HFFc6 (cell line): Measurements from ENCODE around the gene ADAP1. TPM values are rescaled to one million over a fixed set of nuclear protein-coding genes. Genes with fewer than 3 reads are reported as not detected.
A peak's percentile ranks its signal among the peaks of the same experiment; 100 is the strongest.

ENCODE experiments used
- DNase-seq: peaks from one replicate; pipeline ENCODE4 v3.0.0-alpha.2; 2018
- H3K27ac Mint-ChIP-seq: 2 replicates; pipeline ENCODE4 v1.8.0; 2020; ENCODE audit warnings: mild to moderate bottlenecking, mixed read lengths
- H3K27me3 Mint-ChIP-seq: 2 replicates; pipeline ENCODE4 v1.8.0; 2021; ENCODE audit warnings: mild to moderate bottlenecking, moderate library complexity, mixed read lengths; ENCODE audit not compliant: insufficient read depth
- H3K36me3 Mint-ChIP-seq: 2 replicates; pipeline ENCODE4 v1.8.0; 2021; ENCODE audit warnings: low read depth, mixed read lengths
- H3K4me1 Mint-ChIP-seq: 2 replicates; pipeline ENCODE4 v1.8.0; 2020; ENCODE audit warnings: low read depth, mixed read lengths
- H3K4me3 Mint-ChIP-seq: 2 replicates; pipeline ENCODE4 v1.8.0; 2020; ENCODE audit warnings: mild to moderate bottlenecking, moderate library complexity, mixed read lengths
- H3K9me3 Mint-ChIP-seq: 2 replicates; pipeline ENCODE4 v1.8.0; 2020; ENCODE audit warnings: mild to moderate bottlenecking, mixed read lengths
- CTCF ChIP-seq: fragments of 200-600 bp; sonication (generic); IDR thresholded peaks from 2 replicates; pipeline ENCODE4 v1.5.0; 2021; ENCODE audit warnings: antibody characterized with exemption, mild to moderate bottlenecking
- total RNA-seq, 6 experiments: library from RNA; stranded (reverse); fragmentation: NEBNext Ultra II Directional; extraction: Animal tissue kit (Norgen Biotek cat#: 25700); gene quantifications; 2 replicates in 1 of 6; 3 replicates in 5 of 6; pipeline ENCODE4 v1.2.3, GENCODE V29; 2021

Gene ADAP1
- total RNA-seq, 6 experiments from 2014 or later, result 0.64 to 1.1 (median 0.90) TPM

DNA sequence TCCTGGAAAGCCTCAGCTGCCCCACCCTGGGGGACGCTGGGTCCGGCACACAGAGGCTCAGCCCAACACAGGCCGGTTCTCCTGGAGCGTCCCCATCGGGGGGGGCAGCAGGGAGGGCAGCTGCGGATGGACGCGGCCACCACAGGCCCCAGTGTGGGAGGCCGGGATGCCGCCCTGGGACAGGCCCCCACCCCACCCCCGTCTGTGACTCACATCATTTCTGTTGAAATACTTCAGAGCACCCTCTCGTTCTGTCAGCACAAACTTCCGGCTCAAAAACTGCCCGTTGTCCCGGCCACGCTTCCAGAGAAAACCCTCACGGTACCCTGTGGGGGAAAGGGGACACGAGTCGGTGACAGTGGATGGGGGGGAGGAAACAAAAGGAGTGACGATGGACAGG lies 49.6 kb downstream of the ADAP1 start:
- no peaks in the 10 kb centered on the region for H3K36me3 Mint-ChIP-seq
- TF ChIP-seq CTCF, result no peak
- H3K9me3 Mint-ChIP-seq, result no peaks in the 10 kb centered on the region
- H3K27me3 Mint-ChIP-seq, result peaks cover 3% of the 10 kb centered on the region
- peak overlapping the region; percentile 52; the same call in 1 of the 2 replicates for H3K27ac Mint-ChIP-seq
- H3K4me1 Mint-ChIP-seq, result no peaks in the 10 kb centered on the region
- H3K4me3 Mint-ChIP-seq, result peak overlapping the region; percentile 52; the same call in 1 of the 2 replicates
- DNase-seq, result no peak

DNA sequence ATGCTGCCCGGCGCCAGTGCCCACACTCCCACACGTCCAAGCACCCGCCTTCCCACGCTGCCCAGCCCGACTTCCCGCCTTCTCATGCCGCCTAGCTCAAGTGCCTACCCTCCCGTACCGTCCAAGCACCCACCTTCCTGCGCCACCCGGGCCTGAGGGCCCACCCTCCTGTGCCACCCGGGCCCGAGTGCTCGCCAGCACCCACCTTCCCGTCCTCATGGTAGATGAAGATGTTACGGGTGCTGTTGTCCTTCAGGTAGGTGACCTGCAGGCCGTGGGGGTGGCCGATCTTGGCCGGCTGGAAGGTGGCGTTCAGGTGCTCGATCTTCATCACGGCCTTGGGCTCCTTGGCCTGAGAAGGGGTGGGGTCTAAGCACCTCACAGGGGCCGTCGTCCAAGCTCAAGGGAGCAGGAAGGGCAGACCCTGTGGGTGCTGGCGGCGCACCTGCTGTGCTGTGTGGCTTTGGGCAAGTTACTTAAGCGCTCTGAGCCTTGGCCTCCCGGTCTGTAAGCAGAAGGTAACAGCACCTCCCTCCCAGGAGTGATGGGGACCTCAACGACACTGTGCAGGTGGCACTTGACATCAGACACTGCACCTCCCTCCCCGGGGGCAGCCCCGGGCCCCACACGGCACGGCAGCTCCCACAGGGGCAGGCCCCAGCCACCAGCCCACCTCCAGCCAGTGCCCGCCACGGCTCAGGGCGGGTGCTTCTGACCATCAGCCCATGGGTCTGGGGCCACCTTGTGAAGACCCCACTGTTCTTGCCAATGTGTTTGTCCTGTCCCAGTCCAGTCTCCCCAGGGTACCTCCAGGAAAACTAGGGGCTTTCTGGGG lies 50.3 kb downstream of the ADAP1 start:
- DNase-seq, result no peak
- Mint-ChIP-seq H3K36me3 (no peaks in the 10 kb centered on the region), H3K4me3 (no peak overlapping the region), H3K27me3 (peaks cover 3% of the 10 kb centered on the region), H3K27ac (no peak overlapping the region), H3K4me1 (no peaks in the 10 kb centered on the region), H3K9me3 (no peaks in the 10 kb centered on the region)
- no peak for TF ChIP-seq CTCF

DNA sequence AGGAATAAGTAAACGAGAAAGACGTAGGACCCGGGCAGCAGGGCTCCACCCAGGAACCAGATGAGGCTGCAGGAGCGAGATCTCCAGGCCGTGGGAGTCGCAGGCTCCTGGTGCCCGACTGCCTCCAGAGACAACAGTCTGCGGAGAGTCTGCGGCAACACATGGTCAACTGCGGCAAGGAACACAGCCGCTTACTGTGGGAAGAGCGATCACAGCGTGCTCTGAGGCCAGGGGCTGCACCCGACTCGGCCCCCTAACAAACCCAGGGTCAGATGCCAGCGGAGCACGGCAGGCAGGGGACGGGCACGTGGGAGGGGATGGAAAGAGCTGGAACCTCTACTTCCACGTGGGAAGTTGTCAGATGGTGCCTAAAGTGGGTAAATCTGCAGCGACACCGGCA lies 51.5 kb downstream of the ADAP1 start:
- H3K9me3 Mint-ChIP-seq, result no peaks in the 10 kb centered on the region
- peaks cover 3% of the 10 kb centered on the region for H3K27me3 Mint-ChIP-seq
- no peak overlapping the region for H3K27ac Mint-ChIP-seq
- no peak overlapping the region for H3K4me3 Mint-ChIP-seq
- no peak for DNase-seq
- H3K36me3 Mint-ChIP-seq, result no peaks in the 10 kb centered on the region
- TF ChIP-seq CTCF, result no peak
- no peaks in the 10 kb centered on the region for H3K4me1 Mint-ChIP-seq

DNA sequence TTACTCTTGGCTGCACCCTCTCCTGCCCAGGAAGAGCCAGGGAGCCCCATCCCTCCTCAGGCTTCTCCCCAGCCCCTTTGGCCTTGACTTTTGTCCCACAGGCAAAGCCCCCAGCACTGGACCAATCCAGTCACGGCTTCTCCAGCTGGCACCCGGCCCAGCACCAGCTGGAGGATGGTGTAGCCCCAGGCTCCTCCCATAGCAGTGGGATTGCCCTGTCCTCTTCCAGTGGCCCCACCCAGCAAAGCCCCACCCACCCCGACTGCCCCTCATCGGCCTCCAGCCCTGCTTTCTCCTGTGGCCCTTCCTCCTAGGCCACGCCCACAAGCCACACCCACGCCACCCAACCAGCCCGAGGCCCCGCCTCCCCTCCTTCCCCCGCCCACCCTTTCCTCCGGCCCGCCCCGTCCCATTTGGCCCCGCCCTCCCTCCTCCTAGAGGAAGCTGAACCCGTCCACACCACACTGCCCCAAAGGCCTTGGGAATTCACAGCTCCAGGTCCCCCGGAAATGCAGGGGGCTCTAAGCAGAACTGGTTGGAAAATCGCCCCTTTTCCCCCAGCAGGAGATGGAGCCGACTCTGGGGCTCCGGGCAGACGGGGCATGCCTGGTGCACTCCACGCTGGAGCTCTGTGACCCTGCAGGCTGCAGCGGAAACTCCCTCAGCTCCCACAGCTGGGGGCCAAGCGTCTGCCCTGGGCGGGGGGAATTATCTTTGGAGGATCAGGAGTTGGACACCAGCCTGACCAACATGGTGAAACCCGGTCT lies 52.9 kb downstream of the ADAP1 start:
- DNase-seq, result peak; percentile 62
- no peak overlapping the region for H3K4me3 Mint-ChIP-seq
- H3K4me1 Mint-ChIP-seq, result no peaks in the 10 kb centered on the region
- no peaks in the 10 kb centered on the region for H3K9me3 Mint-ChIP-seq
- no peaks in the 10 kb centered on the region for H3K36me3 Mint-ChIP-seq
- no peak for TF ChIP-seq CTCF
- H3K27ac Mint-ChIP-seq, result no peak overlapping the region; the same call in 1 of the 2 replicates
- H3K27me3 Mint-ChIP-seq, result peaks cover 3% of the 10 kb centered on the region

DNA sequence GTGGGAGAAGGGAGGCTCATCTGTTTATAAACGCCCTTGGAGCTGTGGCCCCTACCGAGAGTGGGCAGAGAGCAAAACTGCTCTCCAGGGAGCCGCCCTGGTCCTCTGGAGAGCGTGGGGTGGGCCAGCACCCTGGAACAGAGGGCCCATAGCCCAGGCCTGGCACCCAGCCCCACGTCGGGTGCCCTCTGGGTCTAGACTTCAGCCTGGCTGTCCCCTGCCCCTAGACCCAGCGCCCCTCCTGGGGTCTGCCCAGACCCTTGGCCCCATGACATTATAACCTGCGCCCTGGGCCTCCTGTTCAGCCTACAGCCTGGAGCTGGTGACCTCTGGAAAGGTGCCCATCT lies 53.5 kb downstream of the ADAP1 start:
- H3K36me3 Mint-ChIP-seq, result peaks cover 5% of the 10 kb centered on the region
- peaks cover 5% of the 10 kb centered on the region for H3K27me3 Mint-ChIP-seq
- no peaks in the 10 kb centered on the region for H3K4me1 Mint-ChIP-seq
- no peaks in the 10 kb centered on the region for H3K9me3 Mint-ChIP-seq
- H3K27ac Mint-ChIP-seq, result no peak overlapping the region
- no peak for DNase-seq
- TF ChIP-seq CTCF, result no peak
- no peak overlapping the region for H3K4me3 Mint-ChIP-seq
